COLO668 (cell line): ENCODE results near the gene RIC8B.

Experiments
- DNase-seq: peaks from one replicate; lab custom pipeline; 2025; ENCODE audit not compliant: unreplicated experiment; lab: John Stamatoyannopoulos, UW

The RIC8B gene

GRCh38 chr12:106866426-106867080 is 92.1 kb downstream of the RIC8B start:
- DNase-seq: no peak

- DNase-seq: no peak
These were observed 93.2 kb downstream of the RIC8B start for GRCh38 chr12:106867651-106868050.

- no peak for DNase-seq
These were observed 94.7 kb downstream of the RIC8B start for GRCh38 chr12:106868982-106869700.

DNA sequence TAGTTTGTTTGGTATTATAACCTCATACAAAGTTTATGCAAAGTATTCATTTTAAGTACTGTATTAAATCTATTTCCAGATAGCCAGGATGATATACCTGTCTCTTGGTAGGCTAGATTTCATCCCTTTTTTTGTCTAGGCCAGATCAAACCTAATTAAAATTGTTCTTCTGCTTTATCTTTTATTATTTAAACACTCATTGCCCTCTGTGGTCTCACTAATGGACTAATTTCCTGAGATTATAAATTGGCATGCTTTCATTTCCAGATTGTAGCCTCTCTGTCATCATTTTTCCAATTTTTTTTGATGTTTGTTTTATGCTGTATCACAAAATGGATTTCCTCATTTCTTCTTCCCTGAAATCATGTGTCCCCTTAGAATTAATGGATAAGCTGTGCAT is 95.6 kb downstream of the RIC8B start:
- DNase-seq: no peak

GRCh38 chr12:106871477-106871876 is 97.0 kb downstream of the RIC8B start:
- no peak for DNase-seq

DNA sequence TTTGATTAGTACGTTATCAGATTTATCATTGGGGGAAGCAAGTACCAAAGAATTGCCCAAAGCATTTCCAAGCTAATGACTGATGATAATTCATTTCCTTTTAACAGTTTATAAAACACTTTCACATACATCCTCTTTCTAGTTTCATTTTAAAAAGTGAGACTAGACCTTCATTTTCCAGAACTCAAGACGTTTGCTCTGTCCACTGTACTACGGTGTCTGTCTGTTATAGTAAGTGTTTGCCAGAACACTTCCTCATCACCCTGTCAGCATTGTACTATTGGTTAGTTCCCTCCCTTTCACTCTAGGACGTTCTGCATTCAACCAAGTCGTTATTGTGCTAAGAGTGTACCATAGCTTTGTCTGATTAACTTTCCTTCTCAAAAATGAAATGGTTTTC is 99.5 kb downstream of the RIC8B start:
- no peak for DNase-seq

GRCh38 chr12:106878804-106879203 is 104.3 kb downstream of the RIC8B start:
- no peak for DNase-seq

DNA sequence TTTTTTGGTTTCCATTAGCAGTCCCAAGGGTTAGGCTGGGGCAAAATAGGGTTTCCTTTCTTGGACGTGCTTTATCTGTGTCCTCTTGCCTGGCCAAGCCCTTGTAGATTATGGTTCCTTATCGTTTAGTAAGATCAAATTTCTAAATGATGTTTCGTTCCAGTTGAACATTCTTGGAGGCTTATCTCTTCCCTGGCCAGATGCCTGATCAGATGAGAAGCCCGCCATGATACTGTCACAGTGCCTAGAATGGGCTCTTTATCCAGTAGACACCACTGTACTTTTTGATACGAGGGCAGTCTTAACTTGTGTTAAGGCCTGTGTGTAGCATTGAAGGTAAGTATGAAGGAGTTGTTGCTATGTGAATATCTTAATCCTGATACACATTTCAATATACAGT is 105.1 kb downstream of the RIC8B start:
- DNase-seq: no peak

- DNase-seq: no peak
These were observed 108.9 kb downstream of the RIC8B start for GRCh38 chr12:106883426-106883825.

GRCh38 chr12:106885026-106885425 is 110.5 kb downstream of the RIC8B start:
- DNase-seq: no peak

GRCh38 chr12:106885541-106886249 is 111.2 kb downstream of the RIC8B start:
- no peak for DNase-seq

GRCh38 chr12:106886932-106887331 is 112.5 kb downstream of the RIC8B start:
- DNase-seq: no peak

GRCh38 chr12:106888348-106888970 is 114.0 kb downstream of the RIC8B start:
- no peak for DNase-seq

DNA sequence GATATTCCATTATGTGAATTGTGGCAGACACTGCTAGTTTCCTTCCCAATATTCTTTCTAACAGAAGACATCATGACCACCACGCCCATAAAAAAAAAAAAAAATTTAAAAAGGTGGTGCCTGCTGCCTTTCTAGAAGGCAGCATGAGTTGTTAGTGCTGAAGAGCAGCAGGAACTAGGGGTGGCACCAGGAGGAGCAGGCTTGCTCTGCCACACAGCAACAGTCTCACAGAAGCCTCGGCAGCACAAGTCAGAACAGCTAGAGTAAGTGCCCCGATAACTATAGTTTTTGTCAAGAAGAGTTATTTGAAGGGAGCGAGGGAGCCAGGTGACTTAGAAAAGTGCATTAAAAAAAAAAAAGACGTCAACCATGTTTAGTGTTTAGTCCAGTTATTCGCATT is 114.8 kb downstream of the RIC8B start:
- no peak for DNase-seq

GRCh38 chr12:106889950-106890626 is 115.6 kb downstream of the RIC8B start:
- DNase-seq: no peak

DNA sequence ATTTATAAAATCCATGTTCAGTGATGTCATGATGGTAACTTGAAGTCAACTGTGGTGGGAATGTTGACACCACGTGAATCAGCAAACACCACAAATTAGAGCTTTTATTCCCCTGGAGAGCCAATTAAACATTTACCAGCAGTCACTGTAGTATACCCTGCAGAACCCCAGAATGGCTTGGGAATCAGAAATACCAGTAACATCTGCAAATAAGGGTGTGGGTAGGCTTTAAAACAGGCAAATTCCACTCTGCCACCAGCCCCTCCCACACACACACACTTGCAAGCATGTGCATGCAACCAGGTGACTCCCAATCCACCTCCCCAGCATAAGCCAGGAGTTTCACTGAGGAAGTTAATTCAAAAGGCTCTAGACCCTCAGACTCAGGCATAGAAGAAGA is 117.6 kb downstream of the RIC8B start:
- DNase-seq: no peak

GRCh38 chr12:106893451-106893850 is 119.0 kb downstream of the RIC8B start:
- DNase-seq: no peak

DNA sequence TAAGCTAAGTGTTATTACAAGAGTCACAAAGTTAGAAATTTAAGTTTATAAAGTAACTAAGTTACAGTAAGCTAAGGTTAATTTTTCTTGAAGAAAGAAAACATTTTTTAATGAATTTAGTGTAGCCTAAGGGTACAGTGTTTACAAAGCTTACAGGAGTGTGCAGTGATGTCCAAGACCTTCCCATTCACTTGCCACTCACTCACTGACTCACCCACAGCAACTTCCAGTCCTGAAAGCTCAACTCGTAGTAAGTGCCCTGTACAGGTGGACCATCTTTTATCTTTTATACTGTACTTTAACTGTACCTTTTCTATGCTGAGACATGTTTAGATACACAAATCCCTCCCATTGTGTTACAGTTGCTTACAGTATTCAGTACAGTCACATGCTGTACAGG is 120.3 kb downstream of the RIC8B start:
- DNase-seq: no peak

- no peak for DNase-seq
These were observed 122.1 kb downstream of the RIC8B start for GRCh38 chr12:106896603-106897002.

- peak; percentile 41 for DNase-seq
These were observed 122.6 kb downstream of the RIC8B start for GRCh38 chr12:106897082-106897481.
